HUDEP-2 (cell line): ENCODE results near the gene ZFP91.

Source experiments
- DNase-seq, 76 experiments: peaks; one replicate each; lab custom pipeline; 2025; ENCODE audit not compliant: unreplicated experiment in 76 of 76; lab: John Stamatoyannopoulos, UW

The ZFP91 gene

DNA sequence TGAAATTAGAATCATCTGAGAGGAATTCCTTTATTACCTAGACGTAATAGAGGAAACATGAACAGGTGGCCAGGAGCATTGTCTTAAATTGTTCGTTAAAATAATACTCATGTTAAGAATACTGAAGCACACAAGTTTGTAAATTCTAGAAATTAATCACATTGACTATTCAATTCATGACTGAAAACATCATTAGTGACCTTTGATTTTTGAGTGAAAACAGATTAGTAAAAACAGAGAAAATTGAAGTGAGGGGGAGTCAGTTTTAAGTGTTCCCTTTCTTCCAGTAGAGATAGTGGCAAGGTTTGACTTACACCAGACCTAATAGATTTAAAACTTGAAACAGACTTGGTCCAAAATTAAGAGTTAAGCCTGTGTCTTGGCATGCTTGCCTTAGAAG lies 1.4 kb downstream of the ZFP91 start:
- DNase-seq, result no peak

DNA sequence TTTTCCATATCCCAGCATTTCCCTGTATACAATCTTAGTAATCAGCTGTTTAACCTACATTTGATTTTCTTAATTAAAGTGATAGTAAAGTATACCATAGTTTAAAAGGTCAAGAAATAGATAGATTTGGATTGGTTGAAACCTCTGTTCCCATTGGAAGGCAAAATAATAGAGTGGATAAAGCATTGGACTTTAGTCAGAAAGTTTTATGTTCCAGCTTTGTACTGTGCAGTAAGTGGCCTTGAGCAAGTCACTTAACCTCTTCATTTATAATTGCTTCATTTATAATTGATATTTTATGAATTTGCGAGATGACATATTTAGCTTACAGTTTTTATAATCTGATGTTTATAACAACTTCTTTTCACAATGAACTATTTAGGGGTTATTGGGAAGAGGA lies 3.6 kb downstream of the ZFP91 start:
- DNase-seq, result no peak

DNA sequence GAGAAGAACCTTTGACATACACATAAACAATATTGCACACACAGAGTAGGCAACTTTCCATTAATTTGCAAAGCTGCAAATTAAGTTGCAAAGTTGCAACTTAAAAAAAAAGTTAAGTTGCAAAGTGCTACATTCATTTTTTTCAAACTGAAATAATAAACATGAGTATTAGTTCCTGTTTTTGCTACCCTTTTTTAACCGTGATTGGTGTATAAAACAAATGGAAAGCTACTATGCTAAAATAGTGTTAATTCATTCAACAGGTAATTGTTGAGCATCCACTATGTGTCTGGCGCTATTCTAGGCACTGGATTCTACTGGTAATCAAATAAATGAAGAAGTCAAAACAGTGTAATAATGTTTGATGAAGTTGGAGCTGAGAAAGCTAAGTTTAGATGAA lies 8.1 kb downstream of the ZFP91 start:
- DNase-seq, result no peak

DNA sequence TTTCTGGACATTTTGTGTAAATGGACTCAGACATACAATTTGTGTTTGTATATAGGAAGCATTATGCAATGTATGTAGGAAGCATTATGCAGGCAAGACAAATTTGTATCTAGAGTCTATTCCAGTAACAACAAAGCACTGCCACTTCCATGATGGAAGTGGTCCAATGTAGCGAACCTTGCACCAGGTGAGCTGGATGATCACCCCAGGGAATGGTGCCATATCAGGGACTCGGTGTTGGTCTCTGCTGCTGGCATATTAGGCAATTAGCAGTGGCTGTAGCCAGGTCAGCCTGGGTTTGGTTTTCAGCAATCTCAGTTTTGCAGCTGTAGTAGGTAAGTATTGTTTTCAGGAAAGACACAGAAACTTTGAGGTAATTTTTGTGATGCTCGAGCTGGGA lies 12.8 kb downstream of the ZFP91 start:
- no peak for DNase-seq

DNA sequence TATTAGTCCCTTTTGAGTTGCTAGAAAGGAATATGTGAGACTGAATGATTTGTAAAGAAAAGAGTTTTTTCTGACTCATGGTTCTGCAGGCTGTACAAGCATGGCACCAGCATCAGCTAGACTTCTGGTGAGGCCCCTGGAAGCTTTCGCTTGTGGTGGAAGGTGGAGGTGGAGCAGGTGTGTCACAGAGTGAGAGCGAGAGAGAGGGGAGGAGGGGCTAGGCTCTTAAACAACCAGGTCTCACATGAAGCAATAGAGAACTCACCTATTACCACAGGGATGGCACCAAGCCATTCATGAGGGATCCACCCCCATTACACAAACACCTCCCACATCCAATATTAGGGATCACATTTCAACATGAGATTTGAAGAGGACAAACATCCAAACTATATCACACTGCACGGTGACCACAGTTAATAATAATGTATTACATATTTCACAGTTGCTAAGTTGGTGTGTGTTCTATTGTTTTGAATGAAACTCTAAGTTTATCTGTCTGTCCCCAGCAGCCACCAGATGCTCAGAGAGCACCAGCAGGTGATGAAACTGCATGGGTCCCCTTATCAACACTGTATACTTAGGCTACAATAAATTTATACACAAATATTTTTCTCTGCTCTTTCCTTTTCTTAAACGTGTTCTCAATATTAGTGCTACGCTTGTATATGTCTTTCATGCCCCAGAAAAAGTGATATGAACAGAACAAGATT lies 14.1 kb downstream of the ZFP91 start:
- no peak for DNase-seq

DNA sequence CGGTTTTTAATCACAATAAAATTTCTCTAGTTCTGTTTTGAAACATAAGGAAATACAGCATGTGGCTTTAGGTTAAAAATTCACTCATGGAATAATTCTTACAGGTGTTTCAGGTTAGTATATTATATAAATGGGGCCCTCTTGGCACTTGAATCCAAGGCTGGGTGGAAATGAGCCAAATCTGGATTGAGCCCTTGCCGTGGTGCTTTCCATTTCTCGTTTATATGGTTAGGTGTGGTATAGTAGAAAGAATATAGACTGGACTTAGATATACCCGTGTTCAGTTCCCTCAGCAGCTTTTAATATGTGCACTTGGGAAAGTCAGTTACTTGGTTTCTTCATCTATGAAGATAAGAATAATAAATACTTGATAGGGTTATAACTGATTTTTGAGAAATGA lies 16.0 kb downstream of the ZFP91 start:
- DNase-seq, result no peak

DNA sequence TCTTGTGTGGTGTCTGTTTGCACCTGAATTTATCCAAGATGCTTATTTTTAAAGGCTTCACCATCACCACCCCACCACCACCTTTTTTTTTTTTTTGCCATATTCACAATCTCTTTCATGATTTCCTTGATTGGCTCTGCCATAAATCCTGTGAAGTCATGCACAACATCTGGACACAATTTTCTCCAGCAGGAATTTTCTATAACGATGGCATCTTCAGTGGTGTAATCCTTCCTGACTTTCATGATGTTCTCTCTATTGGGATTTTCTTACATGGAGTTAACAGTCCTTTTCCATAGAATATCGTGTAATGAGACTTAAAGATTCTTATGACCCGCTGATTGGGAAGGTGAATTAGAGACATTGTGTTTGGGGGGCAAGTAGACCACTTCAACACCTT lies 17.8 kb downstream of the ZFP91 start:
- no peak for DNase-seq

DNA sequence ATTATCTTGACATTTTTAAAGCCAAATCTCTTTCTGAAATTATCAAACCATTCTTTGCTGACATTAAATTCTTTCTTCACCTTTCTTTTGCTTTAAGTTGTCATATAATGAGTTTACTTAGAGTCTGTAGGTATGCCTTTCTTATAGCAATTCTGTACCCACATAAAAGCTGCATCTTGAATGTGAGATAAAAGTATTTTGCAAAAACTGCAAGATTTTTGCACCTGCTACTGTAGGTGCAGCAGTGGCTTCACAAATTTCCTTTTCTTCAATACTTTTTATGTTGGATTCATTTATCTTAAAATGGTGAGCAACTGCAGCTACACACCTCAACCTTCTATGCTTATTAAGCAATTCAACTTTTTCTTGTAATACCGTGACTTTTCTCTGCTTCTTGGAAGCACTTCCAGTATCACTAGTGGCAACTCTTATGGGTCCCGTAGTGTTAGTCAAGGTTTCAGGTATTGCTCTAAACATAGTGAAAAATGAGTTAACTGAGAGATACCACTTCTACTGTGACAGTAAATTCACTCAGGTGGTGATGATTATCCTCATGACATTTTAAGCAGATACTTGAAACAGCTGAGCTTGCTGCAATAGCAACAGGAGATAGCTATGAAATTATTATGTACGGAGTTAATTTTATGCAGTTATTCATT lies 18.8 kb downstream of the ZFP91 start:
- DNase-seq, result no peak

DNA sequence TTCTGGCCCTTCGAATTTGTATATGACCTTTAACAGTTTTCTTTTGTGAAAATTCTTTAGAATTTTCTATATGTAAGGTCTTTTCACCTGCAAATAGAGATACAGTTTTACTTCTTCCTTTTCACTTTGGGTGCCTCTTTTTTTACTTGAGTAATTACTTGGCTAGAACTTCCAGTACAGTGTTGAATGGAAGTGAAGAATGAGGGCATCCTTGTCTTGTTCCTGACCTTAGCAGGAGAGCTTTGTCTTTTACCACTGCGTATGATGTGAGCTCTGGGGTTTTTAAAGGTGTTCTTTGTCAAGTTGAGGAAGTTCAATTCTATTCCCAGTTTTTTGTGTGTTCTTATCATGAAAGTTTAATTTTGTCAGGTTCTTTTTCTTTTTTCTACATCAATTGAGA lies 21.6 kb downstream of the ZFP91 start:
- DNase-seq, result no peak

DNA sequence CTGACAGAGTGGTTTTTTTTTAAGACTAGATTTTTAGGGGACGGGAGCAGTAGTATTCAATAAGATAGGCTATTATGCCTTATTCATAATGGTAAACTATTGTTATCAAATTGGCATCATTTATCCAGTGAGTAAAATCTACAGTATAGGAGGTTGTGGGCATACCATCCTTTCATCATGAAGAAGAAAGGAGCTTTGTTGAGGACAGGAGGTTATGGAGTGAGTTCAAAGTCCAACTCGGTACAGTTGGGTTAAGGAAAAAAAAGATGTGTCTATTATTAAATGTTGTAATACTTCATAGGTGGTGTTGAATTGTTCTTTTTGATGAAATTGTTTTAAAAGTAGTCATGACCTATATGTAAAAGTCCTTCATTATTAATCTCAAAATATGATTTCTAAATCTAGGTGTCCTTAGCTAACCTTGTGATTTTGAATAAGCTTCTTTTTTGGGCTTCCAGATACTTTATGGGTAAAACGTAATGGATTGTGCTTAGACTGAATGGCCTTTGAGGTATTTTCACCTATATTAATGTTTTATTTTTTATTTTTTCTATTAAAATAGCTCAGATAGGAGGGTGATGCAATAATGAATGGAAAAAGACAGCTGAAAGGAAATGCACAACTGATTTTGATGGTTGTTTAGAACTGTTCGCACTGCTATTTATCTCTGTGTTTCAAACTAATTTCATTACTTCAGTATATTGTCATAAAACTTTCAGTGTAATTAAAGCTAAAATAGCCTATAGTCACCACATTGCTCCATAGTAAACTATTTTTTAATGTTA lies 28.3 kb downstream of the ZFP91 start:
- DNase-seq, result no peak

DNA sequence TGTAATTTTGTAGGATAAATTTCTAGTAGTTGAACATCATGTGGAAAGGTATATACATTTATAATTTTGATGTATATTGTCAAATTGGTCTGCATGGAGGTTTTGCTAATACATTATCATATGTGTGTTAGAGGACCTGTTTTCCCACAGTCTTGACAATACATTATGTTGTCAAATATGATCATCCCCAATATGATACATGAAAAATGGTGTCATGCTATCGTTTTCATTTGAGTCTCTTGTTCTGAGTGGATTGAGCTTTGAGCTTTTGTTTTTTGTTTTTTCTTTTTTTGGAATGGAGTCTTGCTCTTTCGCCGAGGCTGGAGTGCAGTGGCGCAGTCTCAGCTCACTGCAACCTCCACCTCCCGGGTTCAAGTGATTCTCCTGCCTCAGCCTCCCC lies 29.5 kb downstream of the ZFP91 start:
- DNase-seq, result no peak

DNA sequence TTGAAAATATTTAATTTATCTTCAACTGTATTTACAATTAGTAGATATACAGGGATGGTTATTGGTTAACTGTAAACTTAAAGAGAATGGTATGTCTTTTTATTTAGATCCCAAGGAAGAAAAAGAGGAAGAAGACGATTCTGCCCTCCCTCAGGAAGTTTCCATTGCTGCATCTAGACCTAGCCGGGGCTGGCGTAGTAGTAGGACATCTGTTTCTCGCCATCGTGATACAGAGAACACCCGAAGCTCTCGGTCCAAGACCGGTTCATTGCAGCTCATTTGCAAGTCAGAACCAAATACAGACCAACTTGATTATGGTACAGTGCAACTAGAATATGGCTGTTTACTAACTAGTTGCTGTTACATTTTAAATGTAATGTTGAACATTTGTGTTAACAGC lies 30.9 kb downstream of the ZFP91 start:
- peak in 1 of 76 experiments; percentile 6 for DNase-seq

DNA sequence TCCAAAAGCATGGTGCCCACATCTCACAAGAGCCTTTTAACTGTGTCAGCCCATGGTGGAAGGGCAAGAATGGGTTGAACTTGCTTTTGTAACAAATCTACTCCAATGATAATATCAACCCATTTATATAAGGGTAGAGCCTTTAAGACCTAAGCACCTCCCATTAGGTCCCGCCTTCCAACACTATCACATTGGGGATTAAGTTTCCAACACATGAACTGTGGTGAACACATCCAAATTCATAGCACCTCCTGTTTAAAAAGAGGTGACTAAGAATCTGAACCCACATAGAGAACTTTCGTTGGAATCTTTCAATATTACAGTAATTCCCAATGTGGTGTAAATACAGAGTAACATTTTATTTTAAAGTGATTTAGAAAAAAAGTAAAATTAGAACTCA lies 34.4 kb downstream of the ZFP91 start:
- no peak for DNase-seq

DNA sequence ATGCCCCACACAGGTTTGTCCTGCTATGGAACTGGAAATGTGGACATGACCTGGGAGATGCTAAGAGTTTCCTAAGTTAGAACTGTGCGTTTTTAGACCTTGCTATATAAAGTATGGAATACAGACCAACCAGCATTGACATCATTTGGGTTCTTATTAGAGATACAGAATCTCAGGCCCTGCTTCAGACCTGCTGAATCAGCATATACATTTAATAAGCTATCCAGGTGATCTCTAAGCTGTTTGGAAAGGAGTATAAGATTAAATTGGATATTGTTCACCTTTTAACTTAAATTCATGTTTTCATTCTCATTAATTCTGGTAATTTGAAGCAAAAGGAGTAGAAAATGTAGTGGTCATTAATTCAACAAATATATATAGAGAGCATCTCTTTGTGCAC lies 36.7 kb downstream of the ZFP91 start:
- DNase-seq, result no peak

DNA sequence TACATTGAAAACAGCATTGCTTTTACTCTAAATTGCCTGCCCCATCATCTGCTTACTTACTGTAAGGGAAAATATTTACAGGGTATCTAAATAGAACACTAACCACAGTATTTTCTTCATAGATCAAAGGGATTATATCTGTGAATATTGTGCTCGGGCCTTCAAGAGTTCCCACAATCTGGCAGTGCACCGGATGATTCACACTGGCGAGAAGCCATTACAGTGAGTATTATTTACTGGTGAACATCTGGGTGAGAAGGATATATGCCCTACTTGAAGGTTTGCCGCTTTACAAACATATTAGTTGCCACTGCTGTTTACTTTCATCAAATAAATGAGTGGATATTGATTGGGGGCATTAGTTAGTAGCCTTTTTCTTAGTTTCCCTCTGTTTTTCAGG lies 37.7 kb downstream of the ZFP91 start:
- peak in 64 of 76 experiments; percentile 8 to 79 (median 50) for DNase-seq

DNA sequence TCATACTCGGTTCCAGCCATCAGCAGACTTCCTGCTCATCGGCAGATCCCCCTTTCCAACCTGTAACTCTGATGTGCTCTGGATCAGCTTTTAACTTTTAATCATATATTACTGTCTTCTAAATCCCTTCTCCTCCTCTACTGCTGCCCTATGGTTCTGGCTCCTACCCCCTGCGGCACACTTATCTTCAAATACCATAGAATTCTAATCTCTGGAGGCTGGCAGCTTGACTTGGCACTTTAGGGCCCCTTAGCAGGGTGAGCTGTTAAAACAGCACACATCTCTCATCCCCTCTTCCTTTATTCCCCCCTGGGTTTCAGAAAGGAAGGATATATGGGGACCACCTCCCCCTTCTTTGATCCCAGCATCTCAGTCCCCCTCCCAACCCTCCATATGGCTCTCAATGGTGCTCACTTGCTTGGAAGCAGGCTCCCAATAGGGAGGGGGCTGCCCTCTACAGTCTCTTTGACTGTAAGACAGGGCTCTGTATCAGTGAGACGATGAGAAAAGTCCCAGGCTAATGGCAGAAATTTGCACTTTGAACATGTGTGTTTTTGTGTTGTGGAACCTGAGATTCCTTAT lies 39.2 kb downstream of the ZFP91 start:
- DNase-seq, result peak in 28 of 76 experiments; percentile 2 to 56 (median 24)

DNA sequence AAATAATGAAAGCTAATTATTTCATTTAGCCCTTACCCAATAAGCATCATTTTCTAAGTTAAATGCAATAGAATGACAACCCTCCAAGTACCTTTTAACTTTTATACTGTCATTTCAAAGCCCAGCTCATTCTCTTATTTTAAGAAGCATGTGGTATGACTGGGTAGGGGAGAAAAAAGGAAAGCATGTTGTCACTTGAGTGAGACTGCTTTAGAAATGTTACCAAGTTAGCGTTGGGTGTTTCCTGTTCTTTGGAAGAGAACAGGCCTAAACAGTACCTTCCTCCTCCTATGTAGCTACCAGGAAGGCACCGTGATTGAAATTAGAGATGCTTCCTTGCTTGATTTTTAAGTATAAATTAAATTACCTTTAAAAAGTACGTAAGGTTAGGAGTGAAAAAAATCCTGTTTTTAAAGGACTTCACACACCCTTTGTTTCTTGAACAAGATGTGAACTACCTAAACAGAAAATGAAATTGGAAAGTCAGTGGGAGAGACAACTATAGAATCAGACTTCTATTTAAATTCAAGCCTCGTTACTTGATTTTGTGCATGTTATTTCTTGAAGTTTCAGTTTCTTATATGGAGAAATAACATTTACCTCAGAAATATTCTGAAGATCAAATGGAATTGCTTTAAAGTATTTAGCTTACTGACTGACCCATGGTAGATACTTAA lies 42.9 kb downstream of the ZFP91 start:
- DNase-seq, result no peak

DNA sequence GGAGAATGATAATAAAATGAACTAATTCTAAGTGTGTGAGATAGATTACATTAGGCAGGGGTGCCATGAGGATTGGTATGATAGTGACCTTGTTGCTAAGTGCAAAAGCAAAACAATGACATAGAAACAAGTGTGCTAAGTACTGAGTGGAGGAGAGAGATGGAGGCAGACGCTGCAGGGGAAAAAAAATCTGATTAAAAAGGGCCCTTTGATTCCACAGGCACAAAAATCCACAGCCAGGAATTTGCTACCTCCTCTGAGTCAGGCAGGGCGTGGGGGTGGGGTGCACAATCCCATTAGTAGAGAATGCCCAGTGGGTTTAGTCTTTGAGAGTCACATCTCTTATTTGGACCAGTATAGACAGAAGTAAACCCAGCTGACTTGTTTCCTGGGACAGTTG lies 43.5 kb downstream of the ZFP91 start, which contains the start of gene CNTF:
CNTF (plus strand) TSS at position 322 of the 400 bp plus-strand sequence. CDS start 88 bp downstream, outside the sequence.
- no peak for DNase-seq

DNA sequence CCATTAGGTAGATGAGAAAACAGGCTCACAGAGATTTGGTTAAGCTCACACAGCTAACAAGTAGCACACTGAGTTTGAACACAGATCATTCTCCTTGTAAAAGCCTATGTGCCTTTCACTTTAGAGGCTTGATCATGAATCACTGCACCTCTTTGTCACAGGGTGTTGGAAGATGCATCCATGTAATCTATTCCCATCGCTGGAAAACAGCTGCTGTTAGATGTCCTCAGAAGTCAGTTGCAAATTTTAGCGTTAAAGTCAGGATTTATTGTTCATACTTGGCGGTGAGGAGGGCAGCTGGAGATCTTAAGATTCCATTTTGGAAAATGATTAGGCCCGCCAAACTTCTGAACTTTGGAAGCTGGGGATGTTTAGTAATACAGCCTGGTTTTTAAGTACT lies 46.2 kb downstream of the ZFP91 start:
- DNase-seq, result no peak

DNA sequence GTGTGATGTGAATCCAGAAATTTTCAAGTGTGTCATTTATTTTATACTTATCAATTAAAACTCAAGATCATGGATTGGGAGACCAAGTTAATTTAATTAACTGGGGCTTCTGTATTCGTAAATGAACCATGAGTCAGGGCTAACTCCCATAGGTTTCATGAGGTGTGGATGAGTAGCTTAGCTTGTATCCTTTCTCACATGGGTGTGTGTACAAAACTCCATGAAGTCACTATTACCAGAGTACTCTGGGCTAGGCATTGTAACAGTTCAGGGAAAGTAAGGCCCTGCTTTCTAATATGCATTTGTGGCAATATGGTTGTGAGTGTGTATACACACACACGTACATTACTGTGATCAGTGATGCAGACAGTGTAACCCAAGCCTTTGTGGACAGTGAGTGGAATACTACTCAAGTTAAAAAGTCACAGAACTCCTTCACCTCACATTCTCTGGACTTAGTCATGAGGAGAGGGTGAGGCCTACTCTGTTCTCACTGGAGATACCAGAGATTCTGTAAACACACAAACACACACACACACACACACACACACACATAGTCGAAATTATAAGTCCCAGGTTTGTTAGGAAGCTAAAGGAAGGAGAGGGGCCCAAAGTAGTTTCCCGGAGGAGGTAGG lies 47.1 kb downstream of the ZFP91 start:
- DNase-seq, result no peak
